Right atrium auricular region (tissue), 2 donors: ENCODE data around the gene SCARB1. TPM values are rescaled to one million over a fixed set of nuclear protein-coding genes. Genes with fewer than 3 reads are reported as not detected.
A peak's percentile ranks its signal among the peaks of the same experiment; 100 is the strongest.

Experiments used
- DNase-seq: peaks from one replicate; pipeline ENCODE4 v3.0.0-alpha.2; 2019; ENCODE audit warnings: low spot score
- H3K27ac ChIP-seq, 2 donors: fragments of 200-600 bp; sonication (generic); 1 replicate in 1 of 2; 2 replicates in 1 of 2; pipeline ENCODE4 v1.5.1; 2016 to 2019
- H3K27me3 ChIP-seq, 2 donors: fragments of 200-600 bp; sonication (generic); one replicate each; pipeline versions ENCODE4 v1.5.1 to v1.6.0; 2017 to 2019
- H3K36me3 ChIP-seq: fragments of 200-600 bp; sonication (generic); one replicate; pipeline ENCODE4 v1.5.1; 2016
- H3K4me1 ChIP-seq, 2 donors: fragments of 200-600 bp; sonication (generic); one replicate each; pipeline versions ENCODE4 v1.5.1 to v1.6.0; 2017 to 2019
- H3K4me3 ChIP-seq, 2 donors: fragments of 200-600 bp; sonication (generic); 1 replicate in 1 of 2; 2 replicates in 1 of 2; pipeline ENCODE4 v1.5.1; 2017 to 2019; ENCODE audit warnings: mild to moderate bottlenecking in 1 of 2, moderate library complexity in 1 of 2
- H3K9me3 ChIP-seq, 2 donors: fragments of 200-600 bp; sonication (generic); one replicate each; pipeline ENCODE4 v1.5.1; 2019
- CTCF ChIP-seq, 2 donors: fragments of 200-600 bp; sonication (generic); IDR thresholded peaks; one replicate each; pipeline ENCODE4 v1.5.1; 2019; ENCODE audit warnings: antibody characterized with exemption in 2 of 2
- total RNA-seq, 2 donors: library from RNA; depleted of rRNA; stranded (reverse); fragments of >200 nt; gene quantifications; one replicate each; pipeline ENCODE4 v1.1.0, GENCODE V29; 2016

The SCARB1 gene
- total RNA-seq, 2 donors from 2014 or later: 14.9 to 22.6 TPM

GRCh38 chr12:124832856-124833255 lies 30.8 kb downstream of the SCARB1 start:
- H3K36me3 ChIP-seq: no peaks in the 10 kb centered on the region
- no peaks in the 10 kb centered on the region for H3K27me3 ChIP-seq
- H3K27ac ChIP-seq: peak overlapping the region in 1 of 2 donors; percentile 85
- no peak for DNase-seq
- no peak for TF ChIP-seq CTCF (IDR thresholded peaks at IDR 0.05)
- no peaks in the 10 kb centered on the region for H3K9me3 ChIP-seq
- H3K4me3 ChIP-seq: no peak overlapping the region
- peaks cover 0 to 25% of the 10 kb centered on the region in 2 donors for H3K4me1 ChIP-seq

- DNase-seq: no peak
- no peak overlapping the region for H3K4me3 ChIP-seq
- no peak for TF ChIP-seq CTCF (IDR thresholded peaks at IDR 0.05)
- no peaks in the 10 kb centered on the region for H3K27me3 ChIP-seq
- peak overlapping the region in 1 of 2 donors; percentile 85 for H3K27ac ChIP-seq
- peaks cover 0 to 22% of the 10 kb centered on the region in 2 donors for H3K4me1 ChIP-seq
- no peaks in the 10 kb centered on the region for H3K36me3 ChIP-seq
- no peaks in the 10 kb centered on the region for H3K9me3 ChIP-seq
These were observed 32.1 kb downstream of the SCARB1 start for GRCh38 chr12:124831590-124831989.

GRCh38 chr12:124830306-124830705 lies 33.4 kb downstream of the SCARB1 start:
- H3K27ac ChIP-seq: no peak overlapping the region
- no peak for DNase-seq
- H3K4me3 ChIP-seq: no peak overlapping the region
- H3K4me1 ChIP-seq: peaks cover 0 to 22% of the 10 kb centered on the region in 2 donors
- H3K36me3 ChIP-seq: no peaks in the 10 kb centered on the region
- no peak for TF ChIP-seq CTCF (IDR thresholded peaks at IDR 0.05)
- H3K9me3 ChIP-seq: no peaks in the 10 kb centered on the region
- H3K27me3 ChIP-seq: no peaks in the 10 kb centered on the region

GRCh38 chr12:124829708-124830304 lies 33.9 kb downstream of the SCARB1 start:
- H3K4me1 ChIP-seq: peaks cover 0 to 22% of the 10 kb centered on the region in 2 donors
- no peaks in the 10 kb centered on the region for H3K27me3 ChIP-seq
- no peaks in the 10 kb centered on the region for H3K36me3 ChIP-seq
- H3K9me3 ChIP-seq: no peaks in the 10 kb centered on the region
- H3K27ac ChIP-seq: no peak overlapping the region
- no peak overlapping the region for H3K4me3 ChIP-seq
- DNase-seq: no peak
- no peak for TF ChIP-seq CTCF (IDR thresholded peaks at IDR 0.05)

GRCh38 chr12:124829008-124829707 lies 34.5 kb downstream of the SCARB1 start:
- Histone ChIP-seq H3K27me3 (no peaks in the 10 kb centered on the region), H3K9me3 (no peaks in the 10 kb centered on the region), H3K27ac (no peak overlapping the region), H3K36me3 (no peaks in the 10 kb centered on the region), H3K4me3 (no peak overlapping the region), H3K4me1 (peaks cover 0 to 15% of the 10 kb centered on the region in 2 donors)
- no peak for TF ChIP-seq CTCF (IDR thresholded peaks at IDR 0.05)
- DNase-seq: no peak
